ENCODE results near the gene PAPPA. TPM values are rescaled to one million over a fixed set of nuclear protein-coding genes. Genes with fewer than 3 reads are reported as not detected.

PAPPA gene
- total RNA-seq, 1 experiment from 2014 or later, result 0.22 TPM

GRCh38 chr9:116193636-116194035 is 40.0 kb downstream of the PAPPA start:
- Mint-ChIP-seq H3K27ac (no peak overlapping the region), H3K4me1 (peaks cover 7% of the 10 kb centered on the region), H3K9me3 (no peaks in the 10 kb centered on the region), H3K4me3 (no peak overlapping the region), H3K36me3 (no peaks in the 10 kb centered on the region), H3K27me3 (ENCODE audit: low read depth) (peaks cover 11% of the 10 kb centered on the region)
- DNase-seq (ENCODE audit: low spot score) (no peak), ATAC-seq (no peak)
- POLR2A ChIA-PET, result no interaction called here
- CTCF ChIA-PET, result no interaction called here
- no peak for TF ChIP-seq PRRX2 (CRISPR knock-in tag; IDR thresholded peaks at IDR 0.05)
- TF ChIP-seq GRHL2 (CRISPR knock-in tag; IDR thresholded peaks at IDR 0.05; ENCODE audit: insufficient replicate concordance, severe bottlenecking), result no peak
- no peak for TF ChIP-seq ZBTB21 (CRISPR knock-in tag; IDR thresholded peaks at IDR 0.05; ENCODE audit: borderline replicate concordance)
- TF ChIP-seq RORB (CRISPR knock-in tag; IDR thresholded peaks at IDR 0.05), result no peak
- no peak for TF ChIP-seq ESRRA (CRISPR knock-in tag; IDR thresholded peaks at IDR 0.05; ENCODE audit: borderline replicate concordance)
- TF ChIP-seq ZNF532 (CRISPR knock-in tag; IDR thresholded peaks at IDR 0.05; ENCODE audit: borderline replicate concordance), result no peak
- TF ChIP-seq ZNF396 (CRISPR knock-in tag; IDR thresholded peaks at IDR 0.05; ENCODE audit: borderline replicate concordance), result no peak
- TF ChIP-seq, protein P1, sequence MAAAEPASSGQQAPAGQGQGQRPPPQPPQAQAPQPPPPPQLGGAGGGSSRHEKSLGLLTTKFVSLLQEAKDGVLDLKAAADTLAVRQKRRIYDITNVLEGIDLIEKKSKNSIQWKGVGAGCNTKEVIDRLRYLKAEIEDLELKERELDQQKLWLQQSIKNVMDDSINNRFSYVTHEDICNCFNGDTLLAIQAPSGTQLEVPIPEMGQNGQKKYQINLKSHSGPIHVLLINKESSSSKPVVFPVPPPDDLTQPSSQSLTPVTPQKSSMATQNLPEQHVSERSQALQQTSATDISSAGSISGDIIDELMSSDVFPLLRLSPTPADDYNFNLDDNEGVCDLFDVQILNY (CRISPR knock-in tag; IDR thresholded peaks at IDR 0.05), result no peak
- no peak for TF ChIP-seq TCF7 (CRISPR knock-in tag; IDR thresholded peaks at IDR 0.05; ENCODE audit: low read depth)
- no peak for TF ChIP-seq GABPB1 (CRISPR knock-in tag; IDR thresholded peaks at IDR 0.05)
- TF ChIP-seq ZNF423 (CRISPR knock-in tag; IDR thresholded peaks at IDR 0.05), result no peak
- TF ChIP-seq NFATC4 (CRISPR knock-in tag; IDR thresholded peaks at IDR 0.05), result no peak
- no peak for TF ChIP-seq ZNF671 (CRISPR knock-in tag; IDR thresholded peaks at IDR 0.05)
- TF ChIP-seq JUN (CRISPR knock-in tag; IDR thresholded peaks at IDR 0.05), result no peak
- TF ChIP-seq ZNF416 (CRISPR knock-in tag; IDR thresholded peaks at IDR 0.05), result no peak
- TF ChIP-seq, protein P2, sequence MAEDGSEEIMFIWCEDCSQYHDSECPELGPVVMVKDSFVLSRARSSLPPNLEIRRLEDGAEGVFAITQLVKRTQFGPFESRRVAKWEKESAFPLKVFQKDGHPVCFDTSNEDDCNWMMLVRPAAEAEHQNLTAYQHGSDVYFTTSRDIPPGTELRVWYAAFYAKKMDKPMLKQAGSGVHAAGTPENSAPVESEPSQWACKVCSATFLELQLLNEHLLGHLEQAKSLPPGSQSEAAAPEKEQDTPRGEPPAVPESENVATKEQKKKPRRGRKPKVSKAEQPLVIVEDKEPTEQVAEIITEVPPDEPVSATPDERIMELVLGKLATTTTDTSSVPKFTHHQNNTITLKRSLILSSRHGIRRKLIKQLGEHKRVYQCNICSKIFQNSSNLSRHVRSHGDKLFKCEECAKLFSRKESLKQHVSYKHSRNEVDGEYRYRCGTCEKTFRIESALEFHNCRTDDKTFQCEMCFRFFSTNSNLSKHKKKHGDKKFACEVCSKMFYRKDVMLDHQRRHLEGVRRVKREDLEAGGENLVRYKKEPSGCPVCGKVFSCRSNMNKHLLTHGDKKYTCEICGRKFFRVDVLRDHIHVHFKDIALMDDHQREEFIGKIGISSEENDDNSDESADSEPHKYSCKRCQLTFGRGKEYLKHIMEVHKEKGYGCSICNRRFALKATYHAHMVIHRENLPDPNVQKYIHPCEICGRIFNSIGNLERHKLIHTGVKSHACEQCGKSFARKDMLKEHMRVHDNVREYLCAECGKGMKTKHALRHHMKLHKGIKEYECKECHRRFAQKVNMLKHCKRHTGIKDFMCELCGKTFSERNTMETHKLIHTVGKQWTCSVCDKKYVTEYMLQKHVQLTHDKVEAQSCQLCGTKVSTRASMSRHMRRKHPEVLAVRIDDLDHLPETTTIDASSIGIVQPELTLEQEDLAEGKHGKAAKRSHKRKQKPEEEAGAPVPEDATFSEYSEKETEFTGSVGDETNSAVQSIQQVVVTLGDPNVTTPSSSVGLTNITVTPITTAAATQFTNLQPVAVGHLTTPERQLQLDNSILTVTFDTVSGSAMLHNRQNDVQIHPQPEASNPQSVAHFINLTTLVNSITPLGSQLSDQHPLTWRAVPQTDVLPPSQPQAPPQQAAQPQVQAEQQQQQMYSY (CRISPR knock-in tag; IDR thresholded peaks at IDR 0.05), result no peak

DNA sequence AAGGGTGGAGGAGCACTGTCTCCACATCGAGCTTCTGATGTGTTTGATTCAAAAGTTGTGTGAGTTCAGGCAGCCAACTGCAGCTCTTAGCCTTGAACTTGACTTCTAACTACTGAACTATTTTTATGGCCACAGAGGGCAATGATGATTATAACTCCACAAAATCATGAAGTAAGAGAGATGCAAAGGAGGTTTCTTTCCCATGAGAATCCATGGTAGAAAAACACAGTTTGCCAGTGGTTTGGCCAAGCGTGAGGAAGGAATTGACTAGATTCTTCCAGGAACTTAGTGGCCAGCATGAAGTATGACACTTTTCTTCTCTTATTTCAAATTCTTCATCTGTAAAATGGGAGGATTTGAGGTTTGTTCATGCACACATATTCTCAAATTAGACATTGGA is 43.2 kb downstream of the PAPPA start:
- no peak for DNase-seq (ENCODE audit: low spot score)
- H3K27me3 Mint-ChIP-seq (ENCODE audit: low read depth), result peaks cover 8% of the 10 kb centered on the region
- CTCF ChIA-PET, result no interaction called here
- no peak for ATAC-seq
- H3K36me3 Mint-ChIP-seq, result no peaks in the 10 kb centered on the region
- H3K27ac Mint-ChIP-seq, result no peak overlapping the region
- no peaks in the 10 kb centered on the region for H3K9me3 Mint-ChIP-seq
- POLR2A ChIA-PET, result no interaction called here
- H3K4me1 Mint-ChIP-seq, result peaks cover 8% of the 10 kb centered on the region
- no peak overlapping the region for H3K4me3 Mint-ChIP-seq
- TF ChIP-seq ZNF232 (CRISPR knock-in tag; IDR thresholded peaks at IDR 0.05), result no peak
- no peak for TF ChIP-seq SMAD4 (CRISPR knock-in tag; IDR thresholded peaks at IDR 0.05)
- TF ChIP-seq IRF2 (CRISPR knock-in tag; IDR thresholded peaks at IDR 0.05; ENCODE audit: borderline replicate concordance, low read depth), result no peak
- TF ChIP-seq E2F1 (CRISPR knock-in tag; IDR thresholded peaks at IDR 0.05), result no peak
- TF ChIP-seq SMAD3 (CRISPR knock-in tag; IDR thresholded peaks at IDR 0.05; ENCODE audit: borderline replicate concordance), result no peak
- TF ChIP-seq, protein P3, sequence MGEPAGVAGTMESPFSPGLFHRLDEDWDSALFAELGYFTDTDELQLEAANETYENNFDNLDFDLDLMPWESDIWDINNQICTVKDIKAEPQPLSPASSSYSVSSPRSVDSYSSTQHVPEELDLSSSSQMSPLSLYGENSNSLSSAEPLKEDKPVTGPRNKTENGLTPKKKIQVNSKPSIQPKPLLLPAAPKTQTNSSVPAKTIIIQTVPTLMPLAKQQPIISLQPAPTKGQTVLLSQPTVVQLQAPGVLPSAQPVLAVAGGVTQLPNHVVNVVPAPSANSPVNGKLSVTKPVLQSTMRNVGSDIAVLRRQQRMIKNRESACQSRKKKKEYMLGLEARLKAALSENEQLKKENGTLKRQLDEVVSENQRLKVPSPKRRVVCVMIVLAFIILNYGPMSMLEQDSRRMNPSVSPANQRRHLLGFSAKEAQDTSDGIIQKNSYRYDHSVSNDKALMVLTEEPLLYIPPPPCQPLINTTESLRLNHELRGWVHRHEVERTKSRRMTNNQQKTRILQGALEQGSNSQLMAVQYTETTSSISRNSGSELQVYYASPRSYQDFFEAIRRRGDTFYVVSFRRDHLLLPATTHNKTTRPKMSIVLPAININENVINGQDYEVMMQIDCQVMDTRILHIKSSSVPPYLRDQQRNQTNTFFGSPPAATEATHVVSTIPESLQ (CRISPR knock-in tag; IDR thresholded peaks at IDR 0.05), result no peak
- TF ChIP-seq, protein P4, sequence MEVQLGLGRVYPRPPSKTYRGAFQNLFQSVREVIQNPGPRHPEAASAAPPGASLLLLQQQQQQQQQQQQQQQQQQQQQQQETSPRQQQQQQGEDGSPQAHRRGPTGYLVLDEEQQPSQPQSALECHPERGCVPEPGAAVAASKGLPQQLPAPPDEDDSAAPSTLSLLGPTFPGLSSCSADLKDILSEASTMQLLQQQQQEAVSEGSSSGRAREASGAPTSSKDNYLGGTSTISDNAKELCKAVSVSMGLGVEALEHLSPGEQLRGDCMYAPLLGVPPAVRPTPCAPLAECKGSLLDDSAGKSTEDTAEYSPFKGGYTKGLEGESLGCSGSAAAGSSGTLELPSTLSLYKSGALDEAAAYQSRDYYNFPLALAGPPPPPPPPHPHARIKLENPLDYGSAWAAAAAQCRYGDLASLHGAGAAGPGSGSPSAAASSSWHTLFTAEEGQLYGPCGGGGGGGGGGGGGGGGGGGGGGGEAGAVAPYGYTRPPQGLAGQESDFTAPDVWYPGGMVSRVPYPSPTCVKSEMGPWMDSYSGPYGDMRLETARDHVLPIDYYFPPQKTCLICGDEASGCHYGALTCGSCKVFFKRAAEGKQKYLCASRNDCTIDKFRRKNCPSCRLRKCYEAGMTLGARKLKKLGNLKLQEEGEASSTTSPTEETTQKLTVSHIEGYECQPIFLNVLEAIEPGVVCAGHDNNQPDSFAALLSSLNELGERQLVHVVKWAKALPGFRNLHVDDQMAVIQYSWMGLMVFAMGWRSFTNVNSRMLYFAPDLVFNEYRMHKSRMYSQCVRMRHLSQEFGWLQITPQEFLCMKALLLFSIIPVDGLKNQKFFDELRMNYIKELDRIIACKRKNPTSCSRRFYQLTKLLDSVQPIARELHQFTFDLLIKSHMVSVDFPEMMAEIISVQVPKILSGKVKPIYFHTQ (CRISPR knock-in tag; IDR thresholded peaks at IDR 0.05), result no peak
- no peak for TF ChIP-seq TCF7 (CRISPR knock-in tag; IDR thresholded peaks at IDR 0.05; ENCODE audit: low read depth)

All from WTC11 (cell line).